Measurements from ENCODE around the gene NOPCHAP1. TPM values are rescaled to one million over a fixed set of nuclear protein-coding genes. Genes with fewer than 3 reads are reported as not detected.
A peak's percentile ranks its signal among the peaks of the same experiment; 100 is the strongest.

The NOPCHAP1 gene
- total RNA-seq, 1 experiment from 2014 or later = 37.8 TPM

GRCh38 chr12:104956870-104957718, 29.0 kb upstream of the NOPCHAP1 start:
- Histone ChIP-seq H3K36me3 (ENCODE audit: low read depth, low read length) (no peaks in the 10 kb centered on the region), H3K9me3 (ENCODE audit: low read length) (no peaks in the 10 kb centered on the region), H3K9me2 (replicated peaks; ENCODE audit: low read length) (no peaks in the 10 kb centered on the region), H3K9ac (ENCODE audit: low read length) (peak overlapping the region; percentile 88; the same call in 1 of the 2 replicates), H4K20me1 (ENCODE audit: low read length) (no peaks in the 10 kb centered on the region), H3K4me2 (ENCODE audit: low read length) (peak overlapping the region; percentile 94), H2AFZ (ENCODE audit: low read length) (peak overlapping the region; percentile 97), H3K27me3 (ENCODE audit: low read length) (no peaks in the 10 kb centered on the region), H3F3A (ENCODE audit: low read length, unreplicated experiment) (no peaks in the 10 kb centered on the region), H3K79me2 (ENCODE audit: low read length) (no peaks in the 10 kb centered on the region; the same call in 1 of the 2 replicates), H3K4me1 (ENCODE audit: insufficient read depth, low read length) (peaks cover 43% of the 10 kb centered on the region), H3K27ac (ENCODE audit: low read length) (no peak overlapping the region), H3K4me3 (ENCODE audit: low read length) (peak overlapping the region; percentile 79)
- TF ChIP-seq, protein P1, sequence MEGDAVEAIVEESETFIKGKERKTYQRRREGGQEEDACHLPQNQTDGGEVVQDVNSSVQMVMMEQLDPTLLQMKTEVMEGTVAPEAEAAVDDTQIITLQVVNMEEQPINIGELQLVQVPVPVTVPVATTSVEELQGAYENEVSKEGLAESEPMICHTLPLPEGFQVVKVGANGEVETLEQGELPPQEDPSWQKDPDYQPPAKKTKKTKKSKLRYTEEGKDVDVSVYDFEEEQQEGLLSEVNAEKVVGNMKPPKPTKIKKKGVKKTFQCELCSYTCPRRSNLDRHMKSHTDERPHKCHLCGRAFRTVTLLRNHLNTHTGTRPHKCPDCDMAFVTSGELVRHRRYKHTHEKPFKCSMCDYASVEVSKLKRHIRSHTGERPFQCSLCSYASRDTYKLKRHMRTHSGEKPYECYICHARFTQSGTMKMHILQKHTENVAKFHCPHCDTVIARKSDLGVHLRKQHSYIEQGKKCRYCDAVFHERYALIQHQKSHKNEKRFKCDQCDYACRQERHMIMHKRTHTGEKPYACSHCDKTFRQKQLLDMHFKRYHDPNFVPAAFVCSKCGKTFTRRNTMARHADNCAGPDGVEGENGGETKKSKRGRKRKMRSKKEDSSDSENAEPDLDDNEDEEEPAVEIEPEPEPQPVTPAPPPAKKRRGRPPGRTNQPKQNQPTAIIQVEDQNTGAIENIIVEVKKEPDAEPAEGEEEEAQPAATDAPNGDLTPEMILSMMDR (conservative IDR thresholded peaks at IDR 0.05; ENCODE audit: low read depth, low read length) = no peak
- TF ChIP-seq EZH2phosphoT487 (IDR thresholded peaks at IDR 0.05; ENCODE audit: borderline replicate concordance, low read length) (no peak), EZH2 (IDR thresholded peaks at IDR 0.05; ENCODE audit: low read length, unreplicated experiment) (no peak)
- intact Hi-C loops (cut with micrococcal nuclease) = loop anchor here (2.0 kb wide), 1 partner anchor 70 kb away; no protein-coding TSS in a partner anchor
- ChIA-PET CTCF (no interaction called here), POLR2A (ENCODE audit: unreplicated experiment) (no interaction called here)
- TSS peak; percentile 45 for BruUV-seq (replicated peaks)
- DNase-seq (peak; percentile 38), ATAC-seq (no peak)

- Histone ChIP-seq H3K27ac (ENCODE audit: low read length) (no peak overlapping the region), H3K9ac (ENCODE audit: low read length) (peak overlapping the region; percentile 88), H3K9me2 (replicated peaks; ENCODE audit: low read length) (no peaks in the 10 kb centered on the region), H3F3A (ENCODE audit: low read length, unreplicated experiment) (no peaks in the 10 kb centered on the region), H3K4me3 (ENCODE audit: low read length) (peak overlapping the region; percentile 79), H4K20me1 (ENCODE audit: low read length) (no peaks in the 10 kb centered on the region), H2AFZ (ENCODE audit: low read length) (peak overlapping the region; percentile 97), H3K4me2 (ENCODE audit: low read length) (peak overlapping the region; percentile 94), H3K9me3 (ENCODE audit: low read length) (no peaks in the 10 kb centered on the region), H3K27me3 (ENCODE audit: low read length) (no peaks in the 10 kb centered on the region), H3K4me1 (ENCODE audit: insufficient read depth, low read length) (peaks cover 37% of the 10 kb centered on the region), H3K36me3 (ENCODE audit: low read depth, low read length) (no peaks in the 10 kb centered on the region), H3K79me2 (ENCODE audit: low read length) (no peaks in the 10 kb centered on the region; the same call in 1 of the 2 replicates)
- TF ChIP-seq EZH2 (IDR thresholded peaks at IDR 0.05; ENCODE audit: low read length, unreplicated experiment) (no peak), EZH2phosphoT487 (IDR thresholded peaks at IDR 0.05; ENCODE audit: borderline replicate concordance, low read length) (no peak)
- TF ChIP-seq, protein P1 (conservative IDR thresholded peaks at IDR 0.05; ENCODE audit: low read depth, low read length) = no peak
- ATAC-seq (peak; percentile 48), DNase-seq (peak; percentile 44)
- ChIA-PET CTCF (no interaction called here), POLR2A (ENCODE audit: unreplicated experiment) (no interaction called here)
- no TSS peak for BruUV-seq (replicated peaks)
- intact Hi-C loops (cut with micrococcal nuclease) = loop anchor here (2.0 kb wide), 1 partner anchor 71 kb away; no protein-coding TSS in a partner anchor
These were observed 28.5 kb upstream of the NOPCHAP1 start for GRCh38 chr12:104957719-104958000.

All from PC-3 (cell line).